GM12878 (cell line): ENCODE measurements around the gene CXCL14. TPM values are rescaled to one million over a fixed set of nuclear protein-coding genes. Genes with fewer than 3 reads are reported as not detected.

Experiments
- ATAC-seq: fragments of 200-7000 bp; cut with Tn5 transposase; 3 replicates; pipeline ENCODE4 v1.9.1; 2020; ENCODE audit warnings: mild to moderate bottlenecking, moderate library complexity
- BruUV-seq: library from RNA; stranded (reverse); fragments of 400-500 nt; replicated peaks from 2 replicates; lab custom pipeline; 2021; lab: Mats Ljungman, UMichigan
- CTCF ChIA-PET: fragments of 300-600 bp; sonication (Branson Sonifier 250); formaldehyde crosslinking; extraction: SDS; loops from one replicate; lab custom pipeline; 2021; ENCODE audit warnings: inconsistent platforms; lab: Yijun Ruan, JAX
- POLR2A ChIA-PET: fragments of 350-600 bp; formaldehyde crosslinking; extraction: SDS; loops from one replicate; lab custom pipeline; 2021; ENCODE audit warnings: inconsistent platforms; lab: Charles Lee
- RAD21 ChIA-PET: fragments of 300-600 bp; sonication (Branson Sonifier 250); formaldehyde crosslinking; loops from one replicate; lab custom pipeline; 2023; ENCODE audit warnings: antibody characterized with exemption; ENCODE audit not compliant: unreplicated experiment; lab: Charles Lee
- SMC1A ChIA-PET: fragments of 300-600 bp; sonication (Branson Sonifier 250); formaldehyde crosslinking; loops from one replicate; lab custom pipeline; 2023; ENCODE audit not compliant: unreplicated experiment, uncharacterized antibody; lab: Charles Lee
- DNase-seq: peaks from one replicate; pipeline ENCODE4 v3.0.0-alpha.2; 2011; ENCODE audit warnings: low read depth, low spot score
- FAIRE-seq: peaks from 3 replicates; lab custom pipeline; 2011; peaks lifted over from hg19 to GRCh38; lab: Jason Lieb, UNC
- H2AFZ ChIP-seq: 2 replicates; pipeline ENCODE4 v1.6.0; 2011; ENCODE audit warnings: low read depth, low read length, control low read depth; ENCODE audit not compliant: control insufficient read depth
- H3K27ac ChIP-seq: 2 replicates; pipeline ENCODE4 v1.5.1; 2011; ENCODE audit warnings: control low read depth; ENCODE audit not compliant: control insufficient read depth, insufficient read depth
- H3K27me3 ChIP-seq, 2 experiments: replicated peaks in 1 of 2; 2 replicates each; pipeline versions ENCODE4 v1.6.0 to v1.6.1; 2011; ENCODE audit warnings: low read length in 1 of 2; ENCODE audit not compliant: control insufficient read depth in 2 of 2, insufficient read depth in 2 of 2
- H3K36me3 ChIP-seq, 2 experiments: 2 replicates each; pipeline ENCODE4 v1.5.1; 2011; ENCODE audit warnings: low read length in 1 of 2; ENCODE audit not compliant: control insufficient read depth in 2 of 2, insufficient read depth in 2 of 2
- H3K4me1 ChIP-seq: 2 replicates; pipeline ENCODE4 v1.6.1; 2011; ENCODE audit warnings: mild to moderate bottlenecking, low read length, moderate library complexity, mixed read lengths; ENCODE audit not compliant: control insufficient read depth, insufficient read depth
- H3K4me2 ChIP-seq: 2 replicates; pipeline ENCODE4 v1.6.0; 2011; ENCODE audit warnings: control low read depth; ENCODE audit not compliant: control insufficient read depth, insufficient read depth
- H3K4me3 ChIP-seq: fragments of 200-600 bp; sonication (generic); 2 replicates; pipeline ENCODE4 v1.5.1; 2016
- H3K79me2 ChIP-seq: 2 replicates; pipeline ENCODE4 v1.6.0; 2011; ENCODE audit warnings: low read length; ENCODE audit not compliant: control insufficient read depth, insufficient read depth
- H3K9ac ChIP-seq: 2 replicates; pipeline ENCODE4 v1.8.0; 2011; ENCODE audit warnings: low read length, control low read depth, mixed read lengths; ENCODE audit not compliant: control insufficient read depth, insufficient read depth
- H3K9me3 ChIP-seq: replicated peaks from 3 replicates; pipeline ENCODE4 v1.5.1; 2011; ENCODE audit warnings: mild to moderate bottlenecking, low read length; ENCODE audit not compliant: control insufficient read depth, insufficient read depth
- H4K20me1 ChIP-seq: 2 replicates; pipeline ENCODE4 v1.6.0; 2011; ENCODE audit not compliant: control insufficient read depth, insufficient read depth
- ESRRA ChIP-seq: IDR thresholded peaks from 2 replicates; pipeline ENCODE4 v1.6.1; 2012; ENCODE audit warnings: mild to moderate bottlenecking, low read length, improper control_type of control experiment
- FOS ChIP-seq: IDR thresholded peaks from 3 replicates; pipeline ENCODE4 v1.6.1; 2011; ENCODE audit warnings: borderline replicate concordance; ENCODE audit not compliant: insufficient read length; ENCODE audit errors: extremely low read depth
- NFYA ChIP-seq: IDR thresholded peaks from 2 replicates; pipeline ENCODE4 v1.6.1; 2011; ENCODE audit warnings: low read depth, mild to moderate bottlenecking, low read length, improper control_type of control experiment, borderline replicate concordance
- NFYB ChIP-seq: IDR thresholded peaks from 2 replicates; pipeline ENCODE4 v1.6.1; 2011; ENCODE audit warnings: low read depth, mild to moderate bottlenecking, low read length, improper control_type of control experiment, moderate library complexity; ENCODE audit not compliant: insufficient read depth
- SPI1 ChIP-seq: IDR thresholded peaks from 2 replicates; pipeline ENCODE4 v1.6.1; 2011; ENCODE audit warnings: low read depth, mild to moderate bottlenecking, low read length, moderate library complexity, borderline replicate concordance; ENCODE audit not compliant: insufficient read depth
- SREBF1 ChIP-seq: IDR thresholded peaks from 2 replicates; pipeline ENCODE4 v1.6.1; 2012; ENCODE audit warnings: mild to moderate bottlenecking, low read length
- SUZ12 ChIP-seq: fragments of 200-600 bp; sonication (generic); IDR thresholded peaks from one replicate; pipeline ENCODE4 v1.6.1; 2018; ENCODE audit warnings: antibody characterized with exemption, mild to moderate bottlenecking; ENCODE audit not compliant: unreplicated experiment
- USF1 ChIP-seq: IDR thresholded peaks from 2 replicates; pipeline ENCODE4 v1.6.1; 2011; ENCODE audit warnings: borderline replicate concordance, low read depth, mild to moderate bottlenecking, moderate library complexity, mixed read lengths, low read length; ENCODE audit not compliant: insufficient read depth; ENCODE audit errors: extremely low read length
- ZNF274 ChIP-seq: IDR thresholded peaks from one replicate; pipeline ENCODE4 v1.8.0; 2011; ENCODE audit not compliant: insufficient read length, insufficient read depth
- WGBS: methylation state at CpG from one replicate; pipeline ENCODE4 v1.1.6; 2016; ENCODE audit warnings: low lambda C conversion rate; ENCODE audit not compliant: insufficient replicate concordance, insufficient coverage; ENCODE audit errors: missing lambda C conversion rate; 5-methylcytosine and 5-hydroxymethylcytosine counted together
- in situ Hi-C: fragments of 300-500 bp; cut with MboI; formaldehyde crosslinking; loops from 9 replicates; pipeline ENCODE4 v1.14.3; 2018; ENCODE audit warnings: mixed read lengths
- intact Hi-C: fragments of 100-400 bp; cut with micrococcal nuclease; formaldehyde crosslinking; loops from one replicate; pipeline ENCODE4 v1.14.2; 2022; ENCODE audit not compliant: unreplicated experiment
- polyA plus RNA-seq, 11 experiments: library from polyadenylated mRNA; depleted of rRNA in 4 of 11; unstranded in 6 of 11; stranded (reverse) in 5 of 11; fragments of >200 nt; fragmentation: Nextera tagmentation in 4 of 11; fragmentation: Illumina TruSeq in 1 of 11; extraction: Ambion mirVana in 4 of 11; extraction: Trizol in 1 of 11; gene quantifications; 1 replicate in 1 of 11; 2 replicates in 10 of 11; pipeline versions ENCODE4 v1.2.1 to v1.2.3, GENCODE V29; 2011 to 2016; ENCODE audit warnings: inconsistent platforms in 2 of 11, missing spikeins in 2 of 11, low read depth in 1 of 11
- total RNA-seq, 4 experiments: library from RNA; depleted of rRNA in 3 of 4; stranded (reverse); fragments of >200 nt in 3 of 4; fragmentation: Illumina TruSeq in 1 of 4; extraction: Trizol in 1 of 4; gene quantifications; 2 replicates each; pipeline versions ENCODE4 v1.2.1 to v1.2.3, GENCODE V29; 2013 to 2021
- TF ChIP-seq, protein P1 (sequence below): IDR thresholded peaks from 2 replicates; pipeline ENCODE4 v1.6.1; 2012; ENCODE audit warnings: improper control_type of control experiment, low read depth, low read length; ENCODE audit not compliant: insufficient replicate concordance

Gene CXCL14
- total and polyA plus RNA-seq, 10 of the 15 experiments (the other 5 are each of a cell fraction or from before 2014, with no cell fraction given): 0.05 TPM; not detected in 9

GRCh38 chr5:135560858-135561257 lies 17.9 kb downstream of the CXCL14 start (continued):
- TF ChIP-seq, protein P1, sequence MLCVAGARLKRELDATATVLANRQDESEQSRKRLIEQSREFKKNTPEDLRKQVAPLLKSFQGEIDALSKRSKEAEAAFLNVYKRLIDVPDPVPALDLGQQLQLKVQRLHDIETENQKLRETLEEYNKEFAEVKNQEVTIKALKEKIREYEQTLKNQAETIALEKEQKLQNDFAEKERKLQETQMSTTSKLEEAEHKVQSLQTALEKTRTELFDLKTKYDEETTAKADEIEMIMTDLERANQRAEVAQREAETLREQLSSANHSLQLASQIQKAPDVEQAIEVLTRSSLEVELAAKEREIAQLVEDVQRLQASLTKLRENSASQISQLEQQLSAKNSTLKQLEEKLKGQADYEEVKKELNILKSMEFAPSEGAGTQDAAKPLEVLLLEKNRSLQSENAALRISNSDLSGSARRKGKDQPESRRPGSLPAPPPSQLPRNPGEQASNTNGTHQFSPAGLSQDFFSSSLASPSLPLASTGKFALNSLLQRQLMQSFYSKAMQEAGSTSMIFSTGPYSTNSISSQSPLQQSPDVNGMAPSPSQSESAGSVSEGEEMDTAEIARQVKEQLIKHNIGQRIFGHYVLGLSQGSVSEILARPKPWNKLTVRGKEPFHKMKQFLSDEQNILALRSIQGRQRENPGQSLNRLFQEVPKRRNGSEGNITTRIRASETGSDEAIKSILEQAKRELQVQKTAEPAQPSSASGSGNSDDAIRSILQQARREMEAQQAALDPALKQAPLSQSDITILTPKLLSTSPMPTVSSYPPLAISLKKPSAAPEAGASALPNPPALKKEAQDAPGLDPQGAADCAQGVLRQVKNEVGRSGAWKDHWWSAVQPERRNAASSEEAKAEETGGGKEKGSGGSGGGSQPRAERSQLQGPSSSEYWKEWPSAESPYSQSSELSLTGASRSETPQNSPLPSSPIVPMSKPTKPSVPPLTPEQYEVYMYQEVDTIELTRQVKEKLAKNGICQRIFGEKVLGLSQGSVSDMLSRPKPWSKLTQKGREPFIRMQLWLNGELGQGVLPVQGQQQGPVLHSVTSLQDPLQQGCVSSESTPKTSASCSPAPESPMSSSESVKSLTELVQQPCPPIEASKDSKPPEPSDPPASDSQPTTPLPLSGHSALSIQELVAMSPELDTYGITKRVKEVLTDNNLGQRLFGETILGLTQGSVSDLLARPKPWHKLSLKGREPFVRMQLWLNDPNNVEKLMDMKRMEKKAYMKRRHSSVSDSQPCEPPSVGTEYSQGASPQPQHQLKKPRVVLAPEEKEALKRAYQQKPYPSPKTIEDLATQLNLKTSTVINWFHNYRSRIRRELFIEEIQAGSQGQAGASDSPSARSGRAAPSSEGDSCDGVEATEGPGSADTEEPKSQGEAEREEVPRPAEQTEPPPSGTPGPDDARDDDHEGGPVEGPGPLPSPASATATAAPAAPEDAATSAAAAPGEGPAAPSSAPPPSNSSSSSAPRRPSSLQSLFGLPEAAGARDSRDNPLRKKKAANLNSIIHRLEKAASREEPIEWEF: no peak
- peak; percentile 87 for TF ChIP-seq SPI1

- ChIA-PET SMC1A (no interaction called here), CTCF (interaction anchor here (0.7 to 10.2 kb wide), 8 partner anchors 10 to 362 kb away, joined by 3 to 203 read pairs (median 6); no protein-coding TSS in a partner anchor), RAD21 (interaction anchor here (0.7 kb wide), 1 partner anchor 93 kb away, joined by 4 read pairs; no protein-coding TSS in a partner anchor), POLR2A (no interaction called here)
- FAIRE-seq (no peak), DNase-seq (no peak)
- Histone ChIP-seq H3K4me3 (no peak overlapping the region), H3K36me3 (no peaks in the 10 kb centered on the region), H3K9ac (no peak overlapping the region), H3K4me1 (no peaks in the 10 kb centered on the region), H4K20me1 (no peaks in the 10 kb centered on the region), H3K9me3 (no peaks in the 10 kb centered on the region; the same call in 2 of the 3 replicates), H3K27me3 (peaks cover 2 to 3% of the 10 kb centered on the region in 2 experiments; a peak in 3 of 4 replicates), H3K79me2 (no peaks in the 10 kb centered on the region), H3K27ac (no peak overlapping the region), H3K4me2 (no peak overlapping the region)
- no TSS peak for BruUV-seq
- intact Hi-C loops: no loop called here
- WGBS: 6% methylated on average over 6 of the region's 6 CpGs
- TF ChIP-seq ZNF274 (no peak), FOS (peak; percentile 13), SREBF1 (no peak), SUZ12 (no peak), USF1 (peak; percentile 62), NFYB (peak; percentile 79), NFYA (no peak), ESRRA (no peak)
- TF ChIP-seq, all 136 proteins: peak for 3
- ATAC-seq: peak; percentile 50; the same call in 2 of the 3 replicates
- in situ Hi-C loops: loop anchor here (5.0 kb wide), 1 partner anchor 273 kb away; the partner anchor contains the start of gene SLC25A48
- H2AFZ ChIP-seq: no peak overlapping the region
Measured at GRCh38 chr5:135559354-135559753, 19.4 kb downstream of the CXCL14 start.
